GM12878 (cell line): ENCODE data around the gene DOCK1. TPM values are rescaled to one million over a fixed set of nuclear protein-coding genes. Genes with fewer than 3 reads are reported as not detected.
"Not testable (repeated sequence)": the region's sequence is repeated elsewhere in the genome, so short reads cannot be mapped to it uniquely, and the experiment has no call there.

Experiments used
- ATAC-seq: fragments of 200-7000 bp; cut with Tn5 transposase; 3 replicates; pipeline ENCODE4 v1.9.1; 2020; ENCODE audit warnings: mild to moderate bottlenecking, moderate library complexity
- BruUV-seq: library from RNA; stranded (reverse); fragments of 400-500 nt; replicated peaks from 2 replicates; lab custom pipeline; 2021; lab: Mats Ljungman, UMichigan
- CTCF ChIA-PET: fragments of 300-600 bp; sonication (Branson Sonifier 250); formaldehyde crosslinking; extraction: SDS; loops from one replicate; lab custom pipeline; 2021; ENCODE audit warnings: inconsistent platforms; lab: Yijun Ruan, JAX
- POLR2A ChIA-PET: fragments of 350-600 bp; formaldehyde crosslinking; extraction: SDS; loops from one replicate; lab custom pipeline; 2021; ENCODE audit warnings: inconsistent platforms; lab: Charles Lee
- RAD21 ChIA-PET: fragments of 300-600 bp; sonication (Branson Sonifier 250); formaldehyde crosslinking; loops from one replicate; lab custom pipeline; 2023; ENCODE audit warnings: antibody characterized with exemption; ENCODE audit not compliant: unreplicated experiment; lab: Charles Lee
- SMC1A ChIA-PET: fragments of 300-600 bp; sonication (Branson Sonifier 250); formaldehyde crosslinking; loops from one replicate; lab custom pipeline; 2023; ENCODE audit not compliant: unreplicated experiment, uncharacterized antibody; lab: Charles Lee
- DNase-seq: peaks from one replicate; pipeline ENCODE4 v3.0.0-alpha.2; 2011; ENCODE audit warnings: low read depth, low spot score
- FAIRE-seq: peaks from 3 replicates; lab custom pipeline; 2011; peaks lifted over from hg19 to GRCh38; lab: Jason Lieb, UNC
- H2AFZ ChIP-seq: 2 replicates; pipeline ENCODE4 v1.6.0; 2011; ENCODE audit warnings: low read depth, low read length, control low read depth; ENCODE audit not compliant: control insufficient read depth
- H3K27ac ChIP-seq: 2 replicates; pipeline ENCODE4 v1.5.1; 2011; ENCODE audit warnings: control low read depth; ENCODE audit not compliant: control insufficient read depth, insufficient read depth
- H3K27me3 ChIP-seq, 2 experiments: replicated peaks in 1 of 2; 2 replicates each; pipeline versions ENCODE4 v1.6.0 to v1.6.1; 2011; ENCODE audit warnings: low read length in 1 of 2; ENCODE audit not compliant: control insufficient read depth in 2 of 2, insufficient read depth in 2 of 2
- H3K36me3 ChIP-seq, 2 experiments: 2 replicates each; pipeline ENCODE4 v1.5.1; 2011; ENCODE audit warnings: low read length in 1 of 2; ENCODE audit not compliant: control insufficient read depth in 2 of 2, insufficient read depth in 2 of 2
- H3K4me1 ChIP-seq: 2 replicates; pipeline ENCODE4 v1.6.1; 2011; ENCODE audit warnings: mild to moderate bottlenecking, low read length, moderate library complexity, mixed read lengths; ENCODE audit not compliant: control insufficient read depth, insufficient read depth
- H3K4me2 ChIP-seq: 2 replicates; pipeline ENCODE4 v1.6.0; 2011; ENCODE audit warnings: control low read depth; ENCODE audit not compliant: control insufficient read depth, insufficient read depth
- H3K4me3 ChIP-seq: fragments of 200-600 bp; sonication (generic); 2 replicates; pipeline ENCODE4 v1.5.1; 2016
- H3K79me2 ChIP-seq: 2 replicates; pipeline ENCODE4 v1.6.0; 2011; ENCODE audit warnings: low read length; ENCODE audit not compliant: control insufficient read depth, insufficient read depth
- H3K9ac ChIP-seq: 2 replicates; pipeline ENCODE4 v1.8.0; 2011; ENCODE audit warnings: low read length, control low read depth, mixed read lengths; ENCODE audit not compliant: control insufficient read depth, insufficient read depth
- H3K9me3 ChIP-seq: replicated peaks from 3 replicates; pipeline ENCODE4 v1.5.1; 2011; ENCODE audit warnings: mild to moderate bottlenecking, low read length; ENCODE audit not compliant: control insufficient read depth, insufficient read depth
- H4K20me1 ChIP-seq: 2 replicates; pipeline ENCODE4 v1.6.0; 2011; ENCODE audit not compliant: control insufficient read depth, insufficient read depth
- CEBPB ChIP-seq, 2 experiments: fragments of 150-350 bp in 1 of 2; IDR thresholded peaks; 2 replicates each; pipeline ENCODE4 v1.6.1; 2012 to 2014; ENCODE audit warnings: low read depth in 2 of 2, low read length in 2 of 2, borderline replicate concordance in 1 of 2, inconsistent platforms in 1 of 2
- FOXK2 ChIP-seq: fragments of 450-650 bp; IDR thresholded peaks from 2 replicates; pipeline ENCODE4 v1.6.1; 2017; ENCODE audit warnings: mild to moderate bottlenecking, moderate library complexity
- NFIC ChIP-seq: IDR thresholded peaks from 2 replicates; pipeline ENCODE4 v1.6.1; 2012; ENCODE audit warnings: low read depth, mild to moderate bottlenecking, inconsistent platforms, low read length, moderate library complexity
- SIN3A ChIP-seq: IDR thresholded peaks from 2 replicates; pipeline ENCODE4 v1.6.1; 2012; ENCODE audit warnings: low read depth, low read length, improper control_type of control experiment
- SREBF1 ChIP-seq: IDR thresholded peaks from 2 replicates; pipeline ENCODE4 v1.6.1; 2012; ENCODE audit warnings: mild to moderate bottlenecking, low read length
- WGBS: methylation state at CpG from one replicate; pipeline ENCODE4 v1.1.6; 2016; ENCODE audit warnings: low lambda C conversion rate; ENCODE audit not compliant: insufficient replicate concordance, insufficient coverage; ENCODE audit errors: missing lambda C conversion rate; 5-methylcytosine and 5-hydroxymethylcytosine counted together
- in situ Hi-C: fragments of 300-500 bp; cut with MboI; formaldehyde crosslinking; loops from 9 replicates; pipeline ENCODE4 v1.14.3; 2018; ENCODE audit warnings: mixed read lengths
- intact Hi-C: fragments of 100-400 bp; cut with micrococcal nuclease; formaldehyde crosslinking; loops from one replicate; pipeline ENCODE4 v1.14.2; 2022; ENCODE audit not compliant: unreplicated experiment
- polyA plus RNA-seq, 11 experiments: library from polyadenylated mRNA; depleted of rRNA in 4 of 11; unstranded in 6 of 11; stranded (reverse) in 5 of 11; fragments of >200 nt; fragmentation: Nextera tagmentation in 4 of 11; fragmentation: Illumina TruSeq in 1 of 11; extraction: Ambion mirVana in 4 of 11; extraction: Trizol in 1 of 11; gene quantifications; 1 replicate in 1 of 11; 2 replicates in 10 of 11; pipeline versions ENCODE4 v1.2.1 to v1.2.3, GENCODE V29; 2011 to 2016; ENCODE audit warnings: inconsistent platforms in 2 of 11, missing spikeins in 2 of 11, low read depth in 1 of 11
- total RNA-seq, 4 experiments: library from RNA; depleted of rRNA in 3 of 4; stranded (reverse); fragments of >200 nt in 3 of 4; fragmentation: Illumina TruSeq in 1 of 4; extraction: Trizol in 1 of 4; gene quantifications; 2 replicates each; pipeline versions ENCODE4 v1.2.1 to v1.2.3, GENCODE V29; 2013 to 2021
- TF ChIP-seq, protein P1 (sequence below): IDR thresholded peaks from 2 replicates; pipeline ENCODE4 v1.6.1; 2012; ENCODE audit warnings: improper control_type of control experiment, low read depth, low read length; ENCODE audit not compliant: insufficient replicate concordance

DOCK1 gene
- total and polyA plus RNA-seq, 10 of the 15 experiments (the other 5 are each of a cell fraction or from before 2014, with no cell fraction given) = 0.05 to 0.18 TPM; not detected in 8

GRCh38 chr10:126890797-126891196 is 14.4 kb upstream of the DOCK1 start:
- H3K9ac ChIP-seq, H3K4me3 ChIP-seq, H2AFZ ChIP-seq, H3K4me2 ChIP-seq, BruUV-seq, H3K36me3 ChIP-seq, ATAC-seq, DNase-seq, CTCF ChIA-PET, H3K27ac ChIP-seq, FAIRE-seq, in situ Hi-C loops, H3K79me2 ChIP-seq, H3K9me3 ChIP-seq, POLR2A ChIA-PET, SMC1A ChIA-PET, H3K4me1 ChIP-seq, H4K20me1 ChIP-seq, H3K27me3 ChIP-seq, RAD21 ChIA-PET, intact Hi-C loops: not testable (repeated sequence)
- WGBS = 5% methylated on average over 5 of the region's 5 CpGs

GRCh38 chr10:126892226-126893175 is 12.7 kb upstream of the DOCK1 start:
- H2AFZ ChIP-seq = no peak overlapping the region
- H3K27me3 ChIP-seq = no peaks in the 10 kb centered on the region
- FAIRE-seq = no peak
- ChIA-PET SMC1A (no interaction called here), POLR2A (no interaction called here), CTCF (no interaction called here), RAD21 (no interaction called here)
- TF ChIP-seq FOXK2 (no peak), SIN3A (no peak), NFIC (no peak), CEBPB (IDR thresholded peaks at IDR 0.05; ENCODE audit: borderline replicate concordance in 1 of 2, low read depth in 2 of 2, low read length in 2 of 2) (no peak), SREBF1 (no peak)
- TF ChIP-seq, protein P1, sequence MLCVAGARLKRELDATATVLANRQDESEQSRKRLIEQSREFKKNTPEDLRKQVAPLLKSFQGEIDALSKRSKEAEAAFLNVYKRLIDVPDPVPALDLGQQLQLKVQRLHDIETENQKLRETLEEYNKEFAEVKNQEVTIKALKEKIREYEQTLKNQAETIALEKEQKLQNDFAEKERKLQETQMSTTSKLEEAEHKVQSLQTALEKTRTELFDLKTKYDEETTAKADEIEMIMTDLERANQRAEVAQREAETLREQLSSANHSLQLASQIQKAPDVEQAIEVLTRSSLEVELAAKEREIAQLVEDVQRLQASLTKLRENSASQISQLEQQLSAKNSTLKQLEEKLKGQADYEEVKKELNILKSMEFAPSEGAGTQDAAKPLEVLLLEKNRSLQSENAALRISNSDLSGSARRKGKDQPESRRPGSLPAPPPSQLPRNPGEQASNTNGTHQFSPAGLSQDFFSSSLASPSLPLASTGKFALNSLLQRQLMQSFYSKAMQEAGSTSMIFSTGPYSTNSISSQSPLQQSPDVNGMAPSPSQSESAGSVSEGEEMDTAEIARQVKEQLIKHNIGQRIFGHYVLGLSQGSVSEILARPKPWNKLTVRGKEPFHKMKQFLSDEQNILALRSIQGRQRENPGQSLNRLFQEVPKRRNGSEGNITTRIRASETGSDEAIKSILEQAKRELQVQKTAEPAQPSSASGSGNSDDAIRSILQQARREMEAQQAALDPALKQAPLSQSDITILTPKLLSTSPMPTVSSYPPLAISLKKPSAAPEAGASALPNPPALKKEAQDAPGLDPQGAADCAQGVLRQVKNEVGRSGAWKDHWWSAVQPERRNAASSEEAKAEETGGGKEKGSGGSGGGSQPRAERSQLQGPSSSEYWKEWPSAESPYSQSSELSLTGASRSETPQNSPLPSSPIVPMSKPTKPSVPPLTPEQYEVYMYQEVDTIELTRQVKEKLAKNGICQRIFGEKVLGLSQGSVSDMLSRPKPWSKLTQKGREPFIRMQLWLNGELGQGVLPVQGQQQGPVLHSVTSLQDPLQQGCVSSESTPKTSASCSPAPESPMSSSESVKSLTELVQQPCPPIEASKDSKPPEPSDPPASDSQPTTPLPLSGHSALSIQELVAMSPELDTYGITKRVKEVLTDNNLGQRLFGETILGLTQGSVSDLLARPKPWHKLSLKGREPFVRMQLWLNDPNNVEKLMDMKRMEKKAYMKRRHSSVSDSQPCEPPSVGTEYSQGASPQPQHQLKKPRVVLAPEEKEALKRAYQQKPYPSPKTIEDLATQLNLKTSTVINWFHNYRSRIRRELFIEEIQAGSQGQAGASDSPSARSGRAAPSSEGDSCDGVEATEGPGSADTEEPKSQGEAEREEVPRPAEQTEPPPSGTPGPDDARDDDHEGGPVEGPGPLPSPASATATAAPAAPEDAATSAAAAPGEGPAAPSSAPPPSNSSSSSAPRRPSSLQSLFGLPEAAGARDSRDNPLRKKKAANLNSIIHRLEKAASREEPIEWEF = no peak
- H3K4me2 ChIP-seq = no peak overlapping the region
- H3K4me3 ChIP-seq = no peak overlapping the region
- H3K9me3 ChIP-seq = no peaks in the 10 kb centered on the region; the same call in 1 of the 3 replicates
- 13% methylated on average over 15 of the region's 16 CpGs for WGBS
- no peaks in the 10 kb centered on the region for H3K4me1 ChIP-seq
- H3K27ac ChIP-seq = no peak overlapping the region
- ATAC-seq = no peak
- H4K20me1 ChIP-seq = no peaks in the 10 kb centered on the region
- no peak for DNase-seq
- no peaks in the 10 kb centered on the region for H3K36me3 ChIP-seq
- no peaks in the 10 kb centered on the region for H3K79me2 ChIP-seq
- BruUV-seq = no TSS peak
- H3K9ac ChIP-seq = no peak overlapping the region
- intact Hi-C loops (no loop called here), in situ Hi-C loops (no loop called here)
